Type B pancreatic cell (in vitro differentiated cells): ENCODE results near the gene ADGRG6. TPM values are rescaled to one million over a fixed set of nuclear protein-coding genes. Genes with fewer than 3 reads are reported as not detected.

Experiments
- DNase-seq: peaks from one replicate; pipeline ENCODE4 v3.0.0; 2021; ENCODE audit warnings: mixed read lengths; ENCODE audit not compliant: unreplicated experiment; ENCODE audit errors: extremely low spot score
- H3K27ac Mint-ChIP-seq: 2 replicates; pipeline ENCODE4 v1.8.0; 2021; ENCODE audit warnings: mild to moderate bottlenecking, mixed read lengths
- H3K27me3 Mint-ChIP-seq: 2 replicates; pipeline ENCODE4 v1.8.0; 2021; ENCODE audit warnings: mixed read lengths
- H3K36me3 Mint-ChIP-seq: 2 replicates; pipeline ENCODE4 v1.8.0; 2021; ENCODE audit warnings: mixed read lengths
- H3K4me1 Mint-ChIP-seq: one replicate; pipeline ENCODE4 v1.8.0; 2021; ENCODE audit warnings: mixed read lengths; ENCODE audit not compliant: unreplicated experiment
- H3K4me3 Mint-ChIP-seq: 2 replicates; pipeline ENCODE4 v1.8.0; 2021; ENCODE audit warnings: mild to moderate bottlenecking, mixed read lengths
- H3K9me3 Mint-ChIP-seq: 2 replicates; pipeline ENCODE4 v1.8.0; 2021; ENCODE audit warnings: mixed read lengths
- CTCF ChIP-seq: fragments of 200-600 bp; sonication (generic); conservative IDR thresholded peaks from 2 replicates; pipeline ENCODE4 v1.5.0; 2021; ENCODE audit warnings: antibody characterized with exemption, mild to moderate bottlenecking
- total RNA-seq: library from RNA; stranded (reverse); gene quantifications from 2 replicates; pipeline ENCODE4 v1.2.1, GENCODE V29; 2021; ENCODE audit warnings: low replicate concordance

ADGRG6 gene
- total RNA-seq, 1 donor from 2014 or later, result 26.7 TPM

- no peaks in the 10 kb centered on the region for H3K4me1 Mint-ChIP-seq
- no peaks in the 10 kb centered on the region for H3K27me3 Mint-ChIP-seq
- no peak overlapping the region for H3K4me3 Mint-ChIP-seq
- TF ChIP-seq CTCF, result no peak
- H3K36me3 Mint-ChIP-seq, result peaks cover 13% of the 10 kb centered on the region
- peaks cover 7% of the 10 kb centered on the region for H3K9me3 Mint-ChIP-seq
- no peak for DNase-seq
- H3K27ac Mint-ChIP-seq, result no peak overlapping the region
Measured at GRCh38 chr6:142429195-142429594, 127.4 kb downstream of the ADGRG6 start.

- H3K9me3 Mint-ChIP-seq, result no peaks in the 10 kb centered on the region
- DNase-seq, result no peak
- peaks cover 4% of the 10 kb centered on the region for H3K36me3 Mint-ChIP-seq
- no peak for TF ChIP-seq CTCF
- H3K4me3 Mint-ChIP-seq, result no peak overlapping the region
- H3K27ac Mint-ChIP-seq, result no peak overlapping the region
- no peaks in the 10 kb centered on the region for H3K27me3 Mint-ChIP-seq
- H3K4me1 Mint-ChIP-seq, result no peaks in the 10 kb centered on the region
Measured at GRCh38 chr6:142433419-142433818, 131.6 kb downstream of the ADGRG6 start.

GRCh38 chr6:142438898-142439297, 137.1 kb downstream of the ADGRG6 start:
- Mint-ChIP-seq H3K27me3 (no peaks in the 10 kb centered on the region), H3K4me1 (no peaks in the 10 kb centered on the region), H3K4me3 (no peak overlapping the region), H3K9me3 (no peaks in the 10 kb centered on the region), H3K27ac (no peak overlapping the region), H3K36me3 (peaks cover 4% of the 10 kb centered on the region)
- no peak for DNase-seq
- no peak for TF ChIP-seq CTCF

GRCh38 chr6:142440600-142441293, 138.9 kb downstream of the ADGRG6 start:
- no peaks in the 10 kb centered on the region for H3K4me1 Mint-ChIP-seq
- no peak overlapping the region for H3K27ac Mint-ChIP-seq
- no peak overlapping the region for H3K4me3 Mint-ChIP-seq
- no peak for TF ChIP-seq CTCF
- H3K36me3 Mint-ChIP-seq, result peaks cover 4% of the 10 kb centered on the region
- DNase-seq, result no peak
- H3K9me3 Mint-ChIP-seq, result no peaks in the 10 kb centered on the region
- no peaks in the 10 kb centered on the region for H3K27me3 Mint-ChIP-seq

- DNase-seq, result no peak
- Mint-ChIP-seq H3K36me3 (no peaks in the 10 kb centered on the region), H3K9me3 (no peaks in the 10 kb centered on the region), H3K4me3 (no peak overlapping the region), H3K27ac (no peak overlapping the region), H3K4me1 (no peaks in the 10 kb centered on the region), H3K27me3 (no peaks in the 10 kb centered on the region)
- no peak for TF ChIP-seq CTCF
Measured at GRCh38 chr6:142441716-142442115, 139.9 kb downstream of the ADGRG6 start.
